Keratinocyte (primary cell): ENCODE measurements around the gene HOXB2. TPM values are rescaled to one million over a fixed set of nuclear protein-coding genes. Genes with fewer than 3 reads are reported as not detected.

Experiments
- DNase-seq: peaks from one replicate; pipeline ENCODE4 v3.0.0-alpha.2; 2011; ENCODE audit warnings: low read depth, missing footprints, low spot score
- FAIRE-seq: peaks from 2 replicates; lab custom pipeline; 2011; peaks lifted over from hg19 to GRCh38; lab: Jason Lieb, UNC
- H2AFZ ChIP-seq: 2 replicates; pipeline ENCODE4 v1.6.0; 2012; ENCODE audit warnings: low read length, control low read depth, inconsistent platforms; ENCODE audit not compliant: control insufficient read depth
- H3K27ac ChIP-seq: 2 replicates; pipeline ENCODE4 v1.5.1; 2011; ENCODE audit warnings: low read length; ENCODE audit not compliant: control insufficient read depth, insufficient read depth
- H3K27me3 ChIP-seq: 3 replicates; pipeline ENCODE4 v1.6.0; 2011; ENCODE audit warnings: low read length; ENCODE audit not compliant: control insufficient read depth, insufficient read depth; ENCODE audit errors: extremely low read depth
- H3K36me3 ChIP-seq, 2 experiments: 2 replicates in 1 of 2; 3 replicates in 1 of 2; pipeline ENCODE4 v1.5.1; 2011; ENCODE audit warnings: low read length in 2 of 2, mild to moderate bottlenecking in 1 of 2; ENCODE audit not compliant: control insufficient read depth in 2 of 2, insufficient read depth in 2 of 2; ENCODE audit errors: extremely low read depth in 1 of 2
- H3K4me1 ChIP-seq: 3 replicates; pipeline ENCODE4 v1.5.1; 2011; ENCODE audit warnings: low read length; ENCODE audit not compliant: control insufficient read depth, insufficient read depth; ENCODE audit errors: extremely low read depth
- H3K4me2 ChIP-seq: 3 replicates; pipeline ENCODE4 v1.6.0; 2011; ENCODE audit warnings: low read depth, low read length; ENCODE audit not compliant: control insufficient read depth, insufficient read depth; ENCODE audit errors: extremely low read depth
- H3K4me3 ChIP-seq, 3 experiments: fragments of 200-600 bp in 1 of 3; sonication (generic) in 1 of 3; 2 replicates in 2 of 3; 3 replicates in 1 of 3; pipeline ENCODE4 v1.5.1; 2011 to 2016; ENCODE audit warnings: low read length in 3 of 3, mild to moderate bottlenecking in 3 of 3, control low read depth in 2 of 3, inconsistent platforms in 1 of 3, low read depth in 1 of 3, mixed read lengths in 1 of 3, mixed run types in 1 of 3, moderate library complexity in 1 of 3; ENCODE audit not compliant: control insufficient read depth in 2 of 3, insufficient read depth in 2 of 3; ENCODE audit errors: extremely low read depth in 1 of 3
- H3K79me2 ChIP-seq: 2 replicates; pipeline ENCODE4 v1.6.0; 2012; ENCODE audit warnings: low read length; ENCODE audit not compliant: control insufficient read depth, insufficient read depth
- H3K9ac ChIP-seq: 3 replicates; pipeline ENCODE4 v1.6.0; 2011; ENCODE audit warnings: low read length; ENCODE audit not compliant: control insufficient read depth, insufficient read depth; ENCODE audit errors: extremely low read depth
- H3K9me1 ChIP-seq: 3 replicates; pipeline ENCODE4 v1.6.0; 2011; ENCODE audit warnings: low read length; ENCODE audit not compliant: control insufficient read depth, insufficient read depth; ENCODE audit errors: extremely low read depth
- H3K9me3 ChIP-seq: 2 replicates; pipeline ENCODE4 v1.5.1; 2012; ENCODE audit warnings: low read depth, low read length; ENCODE audit not compliant: control insufficient read depth
- H4K20me1 ChIP-seq: 3 replicates; pipeline ENCODE4 v1.6.0; 2011; ENCODE audit warnings: low read length; ENCODE audit not compliant: control insufficient read depth, insufficient read depth; ENCODE audit errors: extremely low read depth
- CTCF ChIP-seq, 3 experiments: IDR thresholded peaks in 1 of 3; conservative IDR thresholded peaks in 1 of 3; optimal IDR thresholded peaks in 1 of 3; 2 replicates in 2 of 3; 3 replicates in 1 of 3; pipeline versions ENCODE3 to v1.5.1; 2011; ENCODE audit warnings: low read length in 3 of 3, mild to moderate bottlenecking in 3 of 3, moderate library complexity in 2 of 3, control low read depth in 1 of 3, inconsistent platforms in 1 of 3; ENCODE audit not compliant: insufficient read depth in 2 of 3; ENCODE audit errors: extremely low read depth in 1 of 3
- EZH2 ChIP-seq: IDR thresholded peaks from one replicate; pipeline ENCODE4 v1.6.1; 2012; ENCODE audit warnings: inconsistent platforms, mild to moderate bottlenecking, low read length, moderate library complexity
- dilution Hi-C: fragments of 300-500 bp; cut with MboI; formaldehyde crosslinking; loops from one replicate; pipeline ENCODE4 v1.7.0; 2020; ENCODE audit warnings: low sequenced_read_pairs; ENCODE audit not compliant: extremely low pct_ligation_motif_present
- polyA plus RNA-seq, 5 experiments: library from polyadenylated mRNA; depleted of rRNA in 3 of 5; stranded (reverse) in 3 of 5; stranded (forward) in 1 of 5; unstranded in 1 of 5; fragments of >200 nt; gene quantifications; 1 replicate in 1 of 5; 2 replicates in 3 of 5; 3 replicates in 1 of 5; pipeline versions ENCODE4 v1.2.1 to v1.2.3, GENCODE V29; 2011 to 2012; ENCODE audit warnings: missing spikeins in 2 of 5, low read depth in 1 of 5, low replicate concordance in 1 of 5

HOXB2 gene
- polyA plus RNA-seq, 1 donor (not counting 4 experiments of a cell fraction or from before 2014, with no cell fraction given), result 3.8 TPM

DNA sequence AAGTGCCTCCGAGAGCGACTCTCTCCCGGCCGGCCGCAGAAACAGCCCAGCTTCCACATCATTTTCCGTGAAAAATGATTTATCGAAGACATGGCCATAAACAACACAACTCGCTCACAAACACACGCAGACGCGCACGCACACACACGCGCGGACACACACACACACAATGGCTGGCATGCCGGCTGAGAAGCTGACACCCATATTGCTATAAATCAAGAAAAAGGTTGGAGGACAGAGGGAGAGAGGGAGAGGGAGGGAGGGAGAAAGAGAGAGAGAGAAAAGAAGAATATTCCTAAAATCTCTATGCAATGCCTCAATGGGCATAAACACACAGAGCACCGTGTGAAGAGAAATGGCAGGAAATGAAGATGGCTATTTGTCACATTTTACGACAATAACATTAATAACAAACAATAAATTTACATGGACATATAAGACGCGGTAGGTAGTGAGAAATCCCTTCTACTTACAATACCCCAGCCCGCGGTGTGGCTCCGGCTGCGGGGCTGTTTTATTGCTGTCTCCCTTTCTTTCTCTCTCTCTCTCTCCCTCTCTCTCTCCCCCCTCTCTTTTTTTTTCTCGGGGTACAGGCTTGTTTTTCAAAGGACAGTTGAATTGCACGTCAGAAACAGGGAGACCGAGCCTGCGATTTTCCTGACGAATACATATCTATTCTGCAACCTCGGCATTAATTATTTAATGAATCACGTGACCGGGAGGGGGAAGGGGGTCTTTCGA, 23.8 kb upstream of the HOXB2 start:
- H3K9ac ChIP-seq, result no peak overlapping the region
- no peak overlapping the region for H3K4me2 ChIP-seq
- no peak overlapping the region for H3K4me3 ChIP-seq
- no peaks in the 10 kb centered on the region for H3K9me3 ChIP-seq
- DNase-seq (no peak), FAIRE-seq (no peak)
- H3K36me3 ChIP-seq, result peaks cover 0 to 1% of the 10 kb centered on the region in 2 experiments
- H3K4me1 ChIP-seq, result peaks cover 10% of the 10 kb centered on the region
- H3K27me3 ChIP-seq, result peaks cover 81% of the 10 kb centered on the region
- H2AFZ ChIP-seq, result no peak overlapping the region
- TF ChIP-seq CTCF (optimal IDR thresholded peaks at IDR 0.05 in 1 of 3, IDR thresholded peaks at IDR 0.05 in 1 of 3, conservative IDR thresholded peaks at IDR 0.05 in 1 of 3; ENCODE audit: extremely low read depth in 1 of 3, insufficient read depth in 2 of 3, low read length in 3 of 3) (no peak), EZH2 (no peak)
- dilution Hi-C loops, result no loop called here
- H3K79me2 ChIP-seq, result no peaks in the 10 kb centered on the region
- H3K27ac ChIP-seq, result no peak overlapping the region
- H4K20me1 ChIP-seq, result no peaks in the 10 kb centered on the region
- H3K9me1 ChIP-seq, result no peaks in the 10 kb centered on the region

GRCh38 chr17:48567646-48568354, 22.9 kb upstream of the HOXB2 start:
- H3K36me3 ChIP-seq, result peaks cover 0 to 1% of the 10 kb centered on the region in 2 experiments
- H2AFZ ChIP-seq, result no peak overlapping the region
- H3K9me1 ChIP-seq, result no peaks in the 10 kb centered on the region
- H3K4me3 ChIP-seq, result no peak overlapping the region
- no peak overlapping the region for H3K4me2 ChIP-seq
- H3K27me3 ChIP-seq, result peaks cover 82% of the 10 kb centered on the region
- DNase-seq (no peak), FAIRE-seq (no peak)
- no peak overlapping the region for H3K9ac ChIP-seq
- H3K4me1 ChIP-seq, result peaks cover 1% of the 10 kb centered on the region
- no peaks in the 10 kb centered on the region for H3K79me2 ChIP-seq
- no peak overlapping the region for H3K27ac ChIP-seq
- no peak for TF ChIP-seq CTCF (optimal IDR thresholded peaks at IDR 0.05 in 1 of 3, IDR thresholded peaks at IDR 0.05 in 1 of 3, conservative IDR thresholded peaks at IDR 0.05 in 1 of 3; ENCODE audit: extremely low read depth in 1 of 3, insufficient read depth in 2 of 3, low read length in 3 of 3)
- TF ChIP-seq EZH2, result no peak
- H4K20me1 ChIP-seq, result no peaks in the 10 kb centered on the region
- dilution Hi-C loops, result no loop called here
- H3K9me3 ChIP-seq, result no peaks in the 10 kb centered on the region
